Measurements from ENCODE around the gene CD28. TPM values are rescaled to one million over a fixed set of nuclear protein-coding genes. Genes with fewer than 3 reads are reported as not detected.
"Not testable (repeated sequence)": the region's sequence is repeated elsewhere in the genome, so short reads cannot be mapped to it uniquely, and the experiment has no call there.

CD28 gene
- total RNA-seq, 1 donor from 2014 or later, result 2.5 TPM

DNA sequence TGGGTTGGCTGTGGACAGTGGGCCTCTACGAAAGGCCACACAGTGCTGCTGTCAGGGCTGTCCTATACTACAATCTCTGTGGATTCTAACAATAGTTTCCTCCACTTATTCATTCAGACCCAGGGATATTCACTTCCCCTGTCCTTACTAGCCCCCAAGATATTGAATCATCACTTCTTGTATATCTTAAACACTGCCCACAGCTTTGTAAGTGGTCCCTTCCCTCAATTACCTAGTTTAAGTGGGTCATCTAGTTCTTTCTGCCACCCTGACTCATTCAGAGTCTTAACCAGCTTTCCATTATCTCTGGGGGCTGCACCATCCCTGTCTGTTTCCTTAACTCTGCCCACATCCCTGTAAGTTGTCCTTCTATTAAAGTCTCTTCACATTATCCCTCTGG is 69.2 kb downstream of the CD28 start:
- intact Hi-C loops (cut with DNase I), result no loop called here
- Histone ChIP-seq H3K4me1 (no peaks in the 10 kb centered on the region), H3K4me3 (no peak overlapping the region), H3K27ac (no peak overlapping the region), H3K27me3 (no peaks in the 10 kb centered on the region), H3K9me3 (no peaks in the 10 kb centered on the region), H3K36me3 (no peaks in the 10 kb centered on the region)
- TF ChIP-seq, protein P1, sequence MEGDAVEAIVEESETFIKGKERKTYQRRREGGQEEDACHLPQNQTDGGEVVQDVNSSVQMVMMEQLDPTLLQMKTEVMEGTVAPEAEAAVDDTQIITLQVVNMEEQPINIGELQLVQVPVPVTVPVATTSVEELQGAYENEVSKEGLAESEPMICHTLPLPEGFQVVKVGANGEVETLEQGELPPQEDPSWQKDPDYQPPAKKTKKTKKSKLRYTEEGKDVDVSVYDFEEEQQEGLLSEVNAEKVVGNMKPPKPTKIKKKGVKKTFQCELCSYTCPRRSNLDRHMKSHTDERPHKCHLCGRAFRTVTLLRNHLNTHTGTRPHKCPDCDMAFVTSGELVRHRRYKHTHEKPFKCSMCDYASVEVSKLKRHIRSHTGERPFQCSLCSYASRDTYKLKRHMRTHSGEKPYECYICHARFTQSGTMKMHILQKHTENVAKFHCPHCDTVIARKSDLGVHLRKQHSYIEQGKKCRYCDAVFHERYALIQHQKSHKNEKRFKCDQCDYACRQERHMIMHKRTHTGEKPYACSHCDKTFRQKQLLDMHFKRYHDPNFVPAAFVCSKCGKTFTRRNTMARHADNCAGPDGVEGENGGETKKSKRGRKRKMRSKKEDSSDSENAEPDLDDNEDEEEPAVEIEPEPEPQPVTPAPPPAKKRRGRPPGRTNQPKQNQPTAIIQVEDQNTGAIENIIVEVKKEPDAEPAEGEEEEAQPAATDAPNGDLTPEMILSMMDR (IDR thresholded peaks at IDR 0.05), result no peak
- no peak for DNase-seq
- ATAC-seq, result no peak

DNA sequence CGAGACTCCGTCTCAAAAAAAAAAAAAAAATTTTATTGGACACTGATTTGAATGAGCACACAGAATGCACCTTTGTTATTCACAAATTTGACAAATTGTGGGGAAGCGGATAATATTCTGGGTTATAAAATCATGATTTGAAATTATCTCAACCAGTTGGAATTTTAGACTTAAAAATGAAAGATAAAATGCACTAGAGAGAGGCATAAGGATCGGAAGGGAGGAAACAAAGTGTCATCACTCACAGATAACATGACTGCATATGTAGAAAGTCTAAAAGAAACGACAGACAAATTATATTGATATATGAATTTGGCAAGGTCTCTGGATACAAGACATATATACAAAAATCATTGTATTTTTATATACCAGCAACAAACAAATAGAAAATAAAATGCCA is 70.6 kb downstream of the CD28 start:
- no peak overlapping the region for H3K4me3 ChIP-seq
- DNase-seq, result no peak
- no peak for ATAC-seq
- no peaks in the 10 kb centered on the region for H3K9me3 ChIP-seq
- H3K27ac ChIP-seq, result no peak overlapping the region
- peaks cover 3% of the 10 kb centered on the region for H3K4me1 ChIP-seq
- intact Hi-C loops (cut with DNase I), result no loop called here
- no peaks in the 10 kb centered on the region for H3K36me3 ChIP-seq
- TF ChIP-seq, protein P1 (IDR thresholded peaks at IDR 0.05), result no peak
- H3K27me3 ChIP-seq, result no peaks in the 10 kb centered on the region

DNA sequence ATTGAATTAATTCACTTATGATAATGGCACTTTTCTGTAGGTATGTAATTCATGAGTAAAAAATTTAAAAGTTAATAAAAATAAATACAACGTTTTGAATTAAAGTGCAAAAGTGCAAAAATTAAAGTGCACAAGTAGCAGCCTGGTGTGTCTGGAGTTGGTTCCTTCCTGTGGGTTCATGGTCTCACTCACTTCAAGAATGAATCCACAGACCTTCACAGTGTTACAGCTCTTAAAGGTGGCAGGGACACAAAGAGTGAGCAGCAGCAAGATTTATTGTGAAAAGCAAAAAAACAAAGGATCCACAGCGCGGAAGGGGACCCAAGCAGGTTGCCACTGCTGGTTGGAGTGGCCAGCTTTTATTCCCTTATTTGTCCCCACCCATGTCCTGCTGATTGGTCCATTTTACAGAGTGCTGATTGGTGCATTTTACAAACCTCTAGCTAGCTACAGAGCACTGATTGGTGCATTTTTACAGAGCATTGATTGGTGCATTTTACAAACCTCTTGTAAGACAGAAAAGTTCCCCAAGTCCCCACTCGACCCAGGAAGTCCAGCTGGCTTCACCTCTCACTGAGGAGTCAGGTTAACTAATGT is 73.1 kb downstream of the CD28 start:
- H3K4me1 ChIP-seq, result peaks cover 20% of the 10 kb centered on the region
- H3K4me3 ChIP-seq; H3K27me3 ChIP-seq; H3K36me3 ChIP-seq; DNase-seq; H3K27ac ChIP-seq; ATAC-seq; H3K9me3 ChIP-seq; intact Hi-C loops (cut with DNase I): not testable (repeated sequence)

DNA sequence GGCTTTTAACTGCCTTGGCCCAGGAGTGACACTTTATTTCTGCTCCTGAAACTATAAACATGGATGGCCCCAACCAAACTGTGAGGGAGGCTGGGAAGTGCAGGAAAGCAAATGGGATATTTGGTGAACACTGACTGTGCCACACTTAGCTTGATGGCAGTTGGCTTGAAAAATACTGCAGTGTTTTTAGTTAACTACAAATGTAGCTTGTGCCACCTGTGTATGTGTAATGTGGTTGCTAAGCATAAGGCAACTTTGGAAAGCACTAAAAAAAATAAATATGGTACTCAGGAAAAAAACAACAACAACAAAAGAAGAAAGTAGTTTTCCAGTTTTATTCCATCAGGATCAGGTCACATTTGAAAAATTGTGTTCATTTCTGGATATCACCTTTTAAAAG is 73.8 kb downstream of the CD28 start:
- Histone ChIP-seq H3K27me3 (no peaks in the 10 kb centered on the region), H3K4me1 (peaks cover 23% of the 10 kb centered on the region), H3K27ac (no peak overlapping the region), H3K4me3 (no peak overlapping the region), H3K36me3 (no peaks in the 10 kb centered on the region), H3K9me3 (no peaks in the 10 kb centered on the region)
- TF ChIP-seq, protein P1 (IDR thresholded peaks at IDR 0.05), result no peak
- DNase-seq (no peak), ATAC-seq (no peak)
- intact Hi-C loops (cut with DNase I), result no loop called here

DNA sequence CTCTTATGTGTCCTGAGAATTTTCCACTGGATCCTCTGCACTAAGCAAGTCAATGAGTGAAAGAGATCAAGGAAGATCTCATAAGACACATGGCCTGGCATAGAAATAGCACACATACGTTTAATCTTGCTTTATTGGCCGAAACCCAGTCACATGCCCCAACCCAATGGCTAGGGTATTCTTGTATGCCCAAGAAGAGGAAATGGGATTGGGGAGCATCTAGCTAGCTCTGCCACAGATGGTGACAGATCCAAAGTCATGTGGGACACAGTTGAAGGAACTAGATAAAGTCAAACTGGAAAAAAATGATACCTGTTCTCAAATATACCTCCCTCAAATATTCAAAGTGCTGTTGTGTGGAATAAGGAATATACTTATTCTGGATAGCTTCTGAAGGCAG is 74.7 kb downstream of the CD28 start:
- DNase-seq (no peak), ATAC-seq (peak; percentile 4)
- H3K27ac ChIP-seq, result no peak overlapping the region
- intact Hi-C loops (cut with DNase I), result no loop called here
- H3K9me3 ChIP-seq, result no peaks in the 10 kb centered on the region
- no peak overlapping the region for H3K4me3 ChIP-seq
- TF ChIP-seq, protein P1 (IDR thresholded peaks at IDR 0.05), result no peak
- peaks cover 26% of the 10 kb centered on the region for H3K4me1 ChIP-seq
- H3K27me3 ChIP-seq, result no peaks in the 10 kb centered on the region
- no peaks in the 10 kb centered on the region for H3K36me3 ChIP-seq

DNA sequence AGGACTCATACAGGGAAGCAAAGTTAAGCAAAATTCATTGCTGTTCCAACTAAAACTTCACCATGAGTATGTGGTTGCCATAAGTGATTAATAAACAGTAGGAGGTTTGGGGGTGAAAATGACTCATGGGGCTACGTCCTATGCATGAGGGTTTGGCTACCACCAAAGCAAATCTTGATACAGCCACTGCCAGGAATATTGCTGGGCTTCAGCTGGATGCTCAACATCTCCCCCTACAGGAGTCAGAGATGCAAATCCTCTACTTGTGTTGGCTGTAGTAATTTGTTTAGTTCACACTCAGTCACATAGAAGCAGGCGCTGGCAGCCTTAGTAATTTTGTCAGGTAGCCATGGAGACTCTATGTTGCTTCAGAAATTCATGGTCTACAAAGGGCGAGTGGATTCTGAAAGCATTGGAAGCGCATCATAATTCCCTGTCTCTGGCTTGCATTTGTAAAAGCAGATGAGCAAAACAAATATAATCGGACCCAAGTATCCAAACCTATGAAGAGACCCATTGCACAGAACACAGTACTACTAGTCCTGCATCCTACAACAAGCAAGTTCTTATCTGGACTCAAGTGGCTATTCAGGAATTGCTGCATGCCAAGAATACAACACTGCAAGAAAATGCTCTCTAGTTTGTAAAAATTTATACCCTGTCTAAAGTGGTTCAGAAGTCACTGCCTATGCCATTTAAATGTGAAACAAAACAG is 76.0 kb downstream of the CD28 start:
- TF ChIP-seq, protein P1 (IDR thresholded peaks at IDR 0.05), result peak; percentile 71
- no peak for DNase-seq
- H3K36me3 ChIP-seq, result no peaks in the 10 kb centered on the region
- intact Hi-C loops (cut with DNase I), result no loop called here
- peak; percentile 89 for ATAC-seq
- H3K4me3 ChIP-seq, result no peak overlapping the region
- H3K27me3 ChIP-seq, result no peaks in the 10 kb centered on the region
- peak overlapping the region; percentile 14 for H3K27ac ChIP-seq
- H3K9me3 ChIP-seq, result no peaks in the 10 kb centered on the region
- H3K4me1 ChIP-seq, result peaks cover 39% of the 10 kb centered on the region

Measured in upper lobe of right lung (tissue), 1 donor.